H9 (cell line): ENCODE results near the gene INTS6. TPM values are rescaled to one million over a fixed set of nuclear protein-coding genes. Genes with fewer than 3 reads are reported as not detected.

Experiments
- DNase-seq: peaks from one replicate; pipeline ENCODE4 v3.0.0-alpha.2; 2017
- H2AFZ ChIP-seq: one replicate; pipeline ENCODE4 v1.6.1; 2013; ENCODE audit warnings: mild to moderate bottlenecking, low read length, control low read depth, moderate library complexity
- H2AK5ac ChIP-seq: 2 replicates; pipeline ENCODE4 v1.6.1; 2013; ENCODE audit warnings: low read length, control low read depth, mixed read lengths; ENCODE audit not compliant: insufficient read length
- H2BK120ac ChIP-seq: one replicate; pipeline ENCODE4 v1.6.1; 2013; ENCODE audit warnings: low read depth, mild to moderate bottlenecking, low read length, control low read depth, inconsistent platforms; ENCODE audit not compliant: poor library complexity, severe bottlenecking
- H2BK12ac ChIP-seq: 2 replicates; pipeline ENCODE4 v1.6.1; 2013; ENCODE audit warnings: low read length, control low read depth, mixed read lengths, low read depth; ENCODE audit not compliant: insufficient read length
- H2BK15ac ChIP-seq: 2 replicates; pipeline ENCODE4 v1.6.1; 2013; ENCODE audit warnings: low read depth, low read length, control low read depth
- H2BK20ac ChIP-seq: one replicate; pipeline ENCODE4 v1.6.1; 2013; ENCODE audit warnings: low read depth, mild to moderate bottlenecking, low read length, control low read depth, inconsistent platforms; ENCODE audit not compliant: poor library complexity, severe bottlenecking
- H2BK5ac ChIP-seq: 2 replicates; pipeline ENCODE4 v1.6.1; 2013; ENCODE audit warnings: low read length, control low read depth, mixed read lengths; ENCODE audit not compliant: insufficient read length
- H3K14ac ChIP-seq: 2 replicates; pipeline ENCODE4 v1.6.1; 2013; ENCODE audit warnings: low read length, control low read depth; ENCODE audit not compliant: insufficient read depth
- H3K18ac ChIP-seq: 2 replicates; pipeline ENCODE4 v1.6.1; 2013; ENCODE audit warnings: low read depth, mild to moderate bottlenecking, mixed read lengths, low read length, control low read depth; ENCODE audit not compliant: insufficient read length
- H3K23ac ChIP-seq: 2 replicates; pipeline ENCODE4 v1.6.1; 2013; ENCODE audit warnings: low read length, control low read depth, mixed read lengths, low read depth; ENCODE audit not compliant: insufficient read length
- H3K23me2 ChIP-seq: 2 replicates; pipeline ENCODE4 v1.6.1; 2013; ENCODE audit warnings: low read depth, mild to moderate bottlenecking, mixed read lengths, low read length, control low read depth; ENCODE audit not compliant: insufficient read length, poor library complexity, severe bottlenecking
- H3K27ac ChIP-seq: 2 replicates; pipeline ENCODE4 v1.5.1; 2013; ENCODE audit warnings: low read length, control low read depth, mixed read lengths, low read depth; ENCODE audit not compliant: insufficient read length
- H3K27me3 ChIP-seq: 2 replicates; pipeline ENCODE4 v1.6.1; 2013; ENCODE audit warnings: low read length, control low read depth, inconsistent platforms; ENCODE audit not compliant: insufficient read depth
- H3K4ac ChIP-seq: 2 replicates; pipeline ENCODE4 v1.6.1; 2013; ENCODE audit warnings: low read depth, mild to moderate bottlenecking, control low read depth, inconsistent platforms, low read length, moderate library complexity
- H3K4me1 ChIP-seq: 2 replicates; pipeline ENCODE4 v1.6.1; 2013; ENCODE audit warnings: low read length, control low read depth, inconsistent platforms; ENCODE audit not compliant: insufficient read depth
- H3K4me2 ChIP-seq: 2 replicates; pipeline ENCODE4 v1.6.1; 2013; ENCODE audit warnings: low read length, control low read depth, mixed read lengths; ENCODE audit not compliant: insufficient read length, insufficient read depth
- H3K56ac ChIP-seq: 2 replicates; pipeline ENCODE4 v1.6.1; 2013; ENCODE audit warnings: low read depth, mild to moderate bottlenecking, mixed read lengths, low read length, control low read depth; ENCODE audit not compliant: insufficient read length
- H3K79me1 ChIP-seq: 2 replicates; pipeline ENCODE4 v1.6.1; 2013; ENCODE audit warnings: low read depth, mild to moderate bottlenecking, moderate library complexity, low read length, control low read depth, inconsistent platforms; ENCODE audit not compliant: insufficient read depth, poor library complexity, severe bottlenecking
- H3K79me2 ChIP-seq: 2 replicates; pipeline ENCODE4 v1.6.1; 2013; ENCODE audit warnings: low read length, control low read depth, inconsistent platforms; ENCODE audit not compliant: insufficient read depth
- H3K9ac ChIP-seq: 2 replicates; pipeline ENCODE4 v1.6.1; 2013; ENCODE audit warnings: low read length, control low read depth, mixed read lengths; ENCODE audit not compliant: insufficient read length; ENCODE audit errors: extremely low read depth
- H3K9me3 ChIP-seq: one replicate; pipeline ENCODE4 v1.6.1; 2013; ENCODE audit warnings: low read depth, low read length, inconsistent platforms; ENCODE audit not compliant: control insufficient read depth
- H3T11ph ChIP-seq: one replicate; pipeline ENCODE4 v1.6.1; 2013; ENCODE audit warnings: mild to moderate bottlenecking, low read length, control low read depth, inconsistent platforms
- H4K20me1 ChIP-seq: one replicate; pipeline ENCODE4 v1.6.1; 2013; ENCODE audit not compliant: control insufficient read depth, insufficient read length, insufficient read depth
- H4K5ac ChIP-seq: 2 replicates; pipeline ENCODE4 v1.6.1; 2013; ENCODE audit warnings: low read depth, mild to moderate bottlenecking, mixed read lengths, low read length, control low read depth; ENCODE audit not compliant: insufficient read length
- H4K8ac ChIP-seq: replicated peaks from 2 replicates; pipeline ENCODE4 v1.6.1; 2013; ENCODE audit warnings: low read length, control low read depth, mixed read lengths, low read depth; ENCODE audit not compliant: insufficient read length
- H4K91ac ChIP-seq: 2 replicates; pipeline ENCODE4 v1.6.1; 2013; ENCODE audit warnings: low read depth, mild to moderate bottlenecking, moderate library complexity, mixed read lengths, low read length, control low read depth; ENCODE audit not compliant: insufficient read length
- H3K27ac Mint-ChIP-seq, 3 experiments: 2 replicates in 2 of 3; 3 replicates in 1 of 3; pipeline ENCODE4 v1.8.0; 2020 to 2021; ENCODE audit warnings: mixed read lengths in 3 of 3, mild to moderate bottlenecking in 1 of 3, moderate library complexity in 1 of 3
- H3K27me3 Mint-ChIP-seq: 2 replicates; pipeline ENCODE4 v1.8.0; 2021; ENCODE audit warnings: low read depth, mild to moderate bottlenecking, moderate library complexity, mixed read lengths
- H3K36me3 Mint-ChIP-seq, 3 experiments: 2 replicates in 2 of 3; 3 replicates in 1 of 3; pipeline ENCODE4 v1.8.0; 2020 to 2021; ENCODE audit warnings: low read depth in 3 of 3, mixed read lengths in 3 of 3; ENCODE audit not compliant: insufficient read depth in 1 of 3
- H3K4me1 Mint-ChIP-seq, 2 experiments: 2 replicates each; pipeline ENCODE4 v1.8.0; 2020; ENCODE audit warnings: mixed read lengths in 2 of 2
- H3K4me3 Mint-ChIP-seq, 2 experiments: 2 replicates in 1 of 2; 3 replicates in 1 of 2; pipeline ENCODE4 v1.8.0; 2020 to 2021; ENCODE audit warnings: mild to moderate bottlenecking in 2 of 2, mixed read lengths in 2 of 2, moderate library complexity in 1 of 2
- H3K9me3 Mint-ChIP-seq, 2 experiments: 2 replicates in 1 of 2; 3 replicates in 1 of 2; pipeline ENCODE4 v1.8.0; 2020; ENCODE audit warnings: mild to moderate bottlenecking in 2 of 2, mixed read lengths in 2 of 2, moderate library complexity in 1 of 2
- total RNA-seq: library from RNA; stranded (reverse); gene quantifications from 2 replicates; pipeline ENCODE4 v1.2.1, GENCODE V29; 2021
- TF ChIP-seq, protein P1 (sequence below): fragments of 200-600 bp; sonication (generic); conservative IDR thresholded peaks from 3 replicates; pipeline ENCODE4 v1.8.0; 2021; ENCODE audit warnings: antibody characterized with exemption, mild to moderate bottlenecking

INTS6 gene
- total RNA-seq, 1 experiment from 2014 or later, result 61.2 TPM

DNA sequence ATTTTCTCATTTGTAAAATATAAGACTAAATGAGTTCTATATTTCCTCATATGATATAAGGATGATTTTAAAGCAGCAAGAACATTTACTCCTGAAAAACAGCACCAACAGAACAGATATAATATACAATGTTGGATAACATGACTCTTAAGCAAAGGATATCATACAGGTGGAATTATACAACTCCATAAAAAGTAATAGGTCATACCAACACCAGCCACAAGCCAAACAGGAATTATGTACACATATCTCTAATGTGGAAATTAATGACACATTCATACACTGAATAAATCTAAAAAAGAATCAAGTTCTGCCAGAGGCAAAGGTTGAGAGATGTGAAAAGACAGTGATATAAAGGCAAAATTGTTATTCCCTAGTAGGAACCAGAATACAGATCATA is 25.9 kb downstream of the INTS6 start:
- Histone ChIP-seq H3K56ac (no peak overlapping the region), H3K9ac (no peak overlapping the region)

More for the DNA sequence above, 25.9 kb downstream of the INTS6 start:
- H3T11ph ChIP-seq, result no peak overlapping the region
- no peaks in the 10 kb centered on the region for H4K20me1 ChIP-seq
- peaks cover 67 to 75% of the 10 kb centered on the region in 2 experiments for H3K4me1 Mint-ChIP-seq
- TF ChIP-seq, protein P1, sequence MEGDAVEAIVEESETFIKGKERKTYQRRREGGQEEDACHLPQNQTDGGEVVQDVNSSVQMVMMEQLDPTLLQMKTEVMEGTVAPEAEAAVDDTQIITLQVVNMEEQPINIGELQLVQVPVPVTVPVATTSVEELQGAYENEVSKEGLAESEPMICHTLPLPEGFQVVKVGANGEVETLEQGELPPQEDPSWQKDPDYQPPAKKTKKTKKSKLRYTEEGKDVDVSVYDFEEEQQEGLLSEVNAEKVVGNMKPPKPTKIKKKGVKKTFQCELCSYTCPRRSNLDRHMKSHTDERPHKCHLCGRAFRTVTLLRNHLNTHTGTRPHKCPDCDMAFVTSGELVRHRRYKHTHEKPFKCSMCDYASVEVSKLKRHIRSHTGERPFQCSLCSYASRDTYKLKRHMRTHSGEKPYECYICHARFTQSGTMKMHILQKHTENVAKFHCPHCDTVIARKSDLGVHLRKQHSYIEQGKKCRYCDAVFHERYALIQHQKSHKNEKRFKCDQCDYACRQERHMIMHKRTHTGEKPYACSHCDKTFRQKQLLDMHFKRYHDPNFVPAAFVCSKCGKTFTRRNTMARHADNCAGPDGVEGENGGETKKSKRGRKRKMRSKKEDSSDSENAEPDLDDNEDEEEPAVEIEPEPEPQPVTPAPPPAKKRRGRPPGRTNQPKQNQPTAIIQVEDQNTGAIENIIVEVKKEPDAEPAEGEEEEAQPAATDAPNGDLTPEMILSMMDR, result no peak
- H3K18ac ChIP-seq, result no peak overlapping the region
- H3K27ac Mint-ChIP-seq, result peak overlapping the region; percentile 20 to 97 (median 56); a peak in 3 of 7 replicates
- H3K9me3 Mint-ChIP-seq, result no peaks in the 10 kb centered on the region
- H3K27ac ChIP-seq, result no peak overlapping the region
- no peak overlapping the region for H2AFZ ChIP-seq
- H2BK20ac ChIP-seq, result no peak overlapping the region
- no peak overlapping the region for H3K14ac ChIP-seq
- H3K4me2 ChIP-seq, result no peak overlapping the region
- no peaks in the 10 kb centered on the region for H3K27me3 Mint-ChIP-seq
- H2BK15ac ChIP-seq, result no peak overlapping the region
- no peak for DNase-seq
- H3K23me2 ChIP-seq, result no peaks in the 10 kb centered on the region
- H2BK5ac ChIP-seq, result no peak overlapping the region
- H3K36me3 Mint-ChIP-seq, result peaks cover 14 to 39% (median 20%) of the 10 kb centered on the region in 3 experiments; a peak in 6 of 7 replicates
- H2BK12ac ChIP-seq, result no peak overlapping the region
- H2AK5ac ChIP-seq, result no peak overlapping the region
- H3K79me1 ChIP-seq, result no peaks in the 10 kb centered on the region
- H4K8ac ChIP-seq, result no peak overlapping the region
- H3K4me3 Mint-ChIP-seq, result no peak overlapping the region
- no peak overlapping the region for H3K23ac ChIP-seq
- H3K4me1 ChIP-seq, result peaks cover 8% of the 10 kb centered on the region
- no peak overlapping the region for H4K5ac ChIP-seq
- H3K79me2 ChIP-seq, result peaks cover 7% of the 10 kb centered on the region; the same call in 1 of the 2 replicates
- no peaks in the 10 kb centered on the region for H3K9me3 ChIP-seq
- H4K91ac ChIP-seq, result no peak overlapping the region
- no peak overlapping the region for H2BK120ac ChIP-seq
- no peak overlapping the region for H3K4ac ChIP-seq
- no peaks in the 10 kb centered on the region for H3K27me3 ChIP-seq
